ENCODE data around the gene SLC24A3. TPM values are rescaled to one million over a fixed set of nuclear protein-coding genes. Genes with fewer than 3 reads are reported as not detected.

Gene SLC24A3
- total and polyA plus RNA-seq, 2 of the 13 experiments (the other 11 are each of a cell fraction or from before 2014, with no cell fraction given): not detected

DNA sequence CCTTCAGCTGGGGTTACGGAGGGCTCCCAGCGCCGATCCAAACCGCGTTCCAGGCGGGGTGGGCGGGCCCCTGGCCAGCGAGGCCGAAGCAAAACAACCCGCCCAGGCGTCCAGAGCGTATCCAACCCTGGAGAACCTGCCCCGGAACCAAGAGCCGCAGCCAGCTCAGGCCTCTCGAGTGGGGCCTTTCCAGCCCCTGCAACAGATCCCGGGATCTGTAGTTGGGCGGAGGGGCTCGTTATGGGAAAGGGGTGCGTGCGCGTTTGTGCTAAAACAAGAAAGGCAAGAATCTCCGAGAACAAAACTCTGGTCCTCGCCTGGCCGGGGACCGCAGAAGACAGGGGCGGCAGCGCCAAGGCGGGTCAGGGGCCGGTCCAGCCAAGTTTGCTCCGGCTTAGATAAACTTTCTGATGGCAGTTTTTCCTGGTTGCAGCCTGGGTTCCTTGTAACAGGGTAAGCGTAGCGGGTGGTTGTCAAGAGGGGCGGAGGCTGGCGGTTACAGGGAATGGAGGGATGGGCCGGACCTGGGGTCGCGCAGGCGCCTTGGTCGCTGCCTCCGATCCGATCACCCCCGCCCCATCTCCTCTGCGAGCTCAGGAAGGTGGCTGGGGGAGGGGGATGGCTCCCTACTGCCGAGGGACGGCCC, 545.2 kb downstream of the SLC24A3 start (continued):
- TF ChIP-seq KDM3A (CRISPR knock-in tag; IDR thresholded peaks at IDR 0.05; ENCODE audit: low read depth) (0 out of 2 replicates have a peak, but pooled peaks have one; percentile 27), NFIB (CRISPR knock-in tag; IDR thresholded peaks at IDR 0.05; ENCODE audit: borderline replicate concordance) (no peak), ZNF670 (CRISPR knock-in tag; IDR thresholded peaks at IDR 0.05; ENCODE audit: borderline replicate concordance) (0 out of 2 replicates have a peak, but pooled peaks have one; percentile 11), ZNF451 (CRISPR knock-in tag; IDR thresholded peaks at IDR 0.05) (no peak), SMYD3 (CRISPR knock-in tag; IDR thresholded peaks at IDR 0.05) (peak; percentile 88), STAG1 (CRISPR knock-in tag; IDR thresholded peaks at IDR 0.05) (no peak), SP4 (CRISPR knock-in tag; IDR thresholded peaks at IDR 0.05) (peak; percentile 69), YEATS2 (CRISPR knock-in tag; IDR thresholded peaks at IDR 0.05; ENCODE audit: borderline replicate concordance) (peak; percentile 32; the same call in 1 of the 2 replicates), ZNF713 (CRISPR knock-in tag; IDR thresholded peaks at IDR 0.05) (no peak), SYNCRIP (IDR thresholded peaks at IDR 0.05; ENCODE audit: insufficient read depth, low read depth, low read length) (no peak), SIN3B (IDR thresholded peaks at IDR 0.05; ENCODE audit: low read length) (no peak), ZNF746 (CRISPR knock-in tag; IDR thresholded peaks at IDR 0.05) (no peak; the same call in 1 of the 2 replicates), ISL2 (CRISPR knock-in tag; IDR thresholded peaks at IDR 0.05) (peak; percentile 44), TBX2 (CRISPR knock-in tag; IDR thresholded peaks at IDR 0.05; ENCODE audit: borderline replicate concordance) (peak; percentile 51; the same call in 1 of the 2 replicates), ZNF891 (CRISPR knock-in tag; IDR thresholded peaks at IDR 0.05) (no peak), ZNF350 (CRISPR knock-in tag; IDR thresholded peaks at IDR 0.05; ENCODE audit: borderline replicate concordance, low read depth) (peak; percentile 66; the same call in 1 of the 2 replicates), ZFP36L2 (CRISPR knock-in tag; IDR thresholded peaks at IDR 0.05) (no peak), ZNF772 (CRISPR knock-in tag; IDR thresholded peaks at IDR 0.05) (peak; percentile 67), PAWR (CRISPR knock-in tag; IDR thresholded peaks at IDR 0.05; ENCODE audit: borderline replicate concordance) (no peak), NKX3-1 (CRISPR knock-in tag; IDR thresholded peaks at IDR 0.05) (0 out of 2 replicates have a peak, but pooled peaks have one; percentile 64), SMARCE1 (IDR thresholded peaks at IDR 0.05; ENCODE audit: borderline replicate concordance) (no peak), CHD2 (IDR thresholded peaks at IDR 0.05; ENCODE audit: low read depth, low read length) (no peak), ZNF282 (IDR thresholded peaks at IDR 0.05; ENCODE audit: partially characterized antibody) (no peak), ZSCAN20 (CRISPR knock-in tag; IDR thresholded peaks at IDR 0.05; ENCODE audit: borderline replicate concordance) (no peak; the same call in 1 of the 2 replicates)
- TF ChIP-seq, protein P1, sequence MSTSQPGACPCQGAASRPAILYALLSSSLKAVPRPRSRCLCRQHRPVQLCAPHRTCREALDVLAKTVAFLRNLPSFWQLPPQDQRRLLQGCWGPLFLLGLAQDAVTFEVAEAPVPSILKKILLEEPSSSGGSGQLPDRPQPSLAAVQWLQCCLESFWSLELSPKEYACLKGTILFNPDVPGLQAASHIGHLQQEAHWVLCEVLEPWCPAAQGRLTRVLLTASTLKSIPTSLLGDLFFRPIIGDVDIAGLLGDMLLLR (CRISPR knock-in tag; IDR thresholded peaks at IDR 0.05): peak; percentile 38; the same call in 1 of the 2 replicates
- TF ChIP-seq, protein P2, sequence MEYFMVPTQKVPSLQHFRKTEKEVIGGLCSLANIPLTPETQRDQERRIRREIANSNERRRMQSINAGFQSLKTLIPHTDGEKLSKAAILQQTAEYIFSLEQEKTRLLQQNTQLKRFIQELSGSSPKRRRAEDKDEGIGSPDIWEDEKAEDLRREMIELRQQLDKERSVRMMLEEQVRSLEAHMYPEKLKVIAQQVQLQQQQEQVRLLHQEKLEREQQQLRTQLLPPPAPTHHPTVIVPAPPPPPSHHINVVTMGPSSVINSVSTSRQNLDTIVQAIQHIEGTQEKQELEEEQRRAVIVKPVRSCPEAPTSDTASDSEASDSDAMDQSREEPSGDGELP (IDR thresholded peaks at IDR 0.05; ENCODE audit: borderline replicate concordance, low read depth): peak; percentile 43; the same call in 1 of the 2 replicates
- TF ChIP-seq, protein P3, sequence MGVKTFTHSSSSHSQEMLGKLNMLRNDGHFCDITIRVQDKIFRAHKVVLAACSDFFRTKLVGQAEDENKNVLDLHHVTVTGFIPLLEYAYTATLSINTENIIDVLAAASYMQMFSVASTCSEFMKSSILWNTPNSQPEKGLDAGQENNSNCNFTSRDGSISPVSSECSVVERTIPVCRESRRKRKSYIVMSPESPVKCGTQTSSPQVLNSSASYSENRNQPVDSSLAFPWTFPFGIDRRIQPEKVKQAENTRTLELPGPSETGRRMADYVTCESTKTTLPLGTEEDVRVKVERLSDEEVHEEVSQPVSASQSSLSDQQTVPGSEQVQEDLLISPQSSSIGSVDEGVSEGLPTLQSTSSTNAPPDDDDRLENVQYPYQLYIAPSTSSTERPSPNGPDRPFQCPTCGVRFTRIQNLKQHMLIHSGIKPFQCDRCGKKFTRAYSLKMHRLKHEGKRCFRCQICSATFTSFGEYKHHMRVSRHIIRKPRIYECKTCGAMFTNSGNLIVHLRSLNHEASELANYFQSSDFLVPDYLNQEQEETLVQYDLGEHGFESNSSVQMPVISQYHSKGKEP (CRISPR knock-in tag; IDR thresholded peaks at IDR 0.05): no peak
